ENCODE results near the gene NOA1. TPM values are rescaled to one million over a fixed set of nuclear protein-coding genes. Genes with fewer than 3 reads are reported as not detected.

Gene NOA1
- total RNA-seq, 1 experiment from 2014 or later = 23.2 TPM

GRCh38 chr4:56972809-56973208 is 4.6 kb downstream of the NOA1 start:
- POLR2A ChIA-PET = no interaction called here
- intact Hi-C loops (cut with micrococcal nuclease) = no loop called here
- Mint-ChIP-seq H3K9me3 (ENCODE audit: unreplicated experiment) (no peaks in the 10 kb centered on the region), H3K36me3 (ENCODE audit: insufficient read depth, unreplicated experiment) (peaks cover 81% of the 10 kb centered on the region), H3K27ac (ENCODE audit: low read depth, unreplicated experiment) (no peak overlapping the region), H3K27me3 (ENCODE audit: insufficient read depth, unreplicated experiment) (no peaks in the 10 kb centered on the region), H3K4me3 (ENCODE audit: unreplicated experiment) (no peak overlapping the region), H3K4me1 (ENCODE audit: insufficient read depth, unreplicated experiment) (peaks cover 6% of the 10 kb centered on the region)
- no peak for DNase-seq (ENCODE audit: unreplicated experiment)
- CTCF ChIA-PET = no interaction called here
- BruUV-seq (replicated peaks) = no TSS peak
- no peak for TF ChIP-seq CTCF (IDR thresholded peaks at IDR 0.05; ENCODE audit: unreplicated experiment)

GRCh38 chr4:56972389-56972788 is 5.0 kb downstream of the NOA1 start:
- no TSS peak for BruUV-seq (replicated peaks)
- no peaks in the 10 kb centered on the region for H3K27me3 Mint-ChIP-seq (ENCODE audit: insufficient read depth, unreplicated experiment)
- intact Hi-C loops (cut with micrococcal nuclease) = no loop called here
- H3K9me3 Mint-ChIP-seq (ENCODE audit: unreplicated experiment) = no peaks in the 10 kb centered on the region
- ChIA-PET CTCF (no interaction called here), POLR2A (no interaction called here)
- TF ChIP-seq CTCF (IDR thresholded peaks at IDR 0.05; ENCODE audit: unreplicated experiment) = no peak
- H3K4me3 Mint-ChIP-seq (ENCODE audit: unreplicated experiment) = no peak overlapping the region
- H3K4me1 Mint-ChIP-seq (ENCODE audit: insufficient read depth, unreplicated experiment) = peaks cover 6% of the 10 kb centered on the region
- no peak overlapping the region for H3K27ac Mint-ChIP-seq (ENCODE audit: low read depth, unreplicated experiment)
- peaks cover 81% of the 10 kb centered on the region for H3K36me3 Mint-ChIP-seq (ENCODE audit: insufficient read depth, unreplicated experiment)
- DNase-seq (ENCODE audit: unreplicated experiment) = no peak

DNA sequence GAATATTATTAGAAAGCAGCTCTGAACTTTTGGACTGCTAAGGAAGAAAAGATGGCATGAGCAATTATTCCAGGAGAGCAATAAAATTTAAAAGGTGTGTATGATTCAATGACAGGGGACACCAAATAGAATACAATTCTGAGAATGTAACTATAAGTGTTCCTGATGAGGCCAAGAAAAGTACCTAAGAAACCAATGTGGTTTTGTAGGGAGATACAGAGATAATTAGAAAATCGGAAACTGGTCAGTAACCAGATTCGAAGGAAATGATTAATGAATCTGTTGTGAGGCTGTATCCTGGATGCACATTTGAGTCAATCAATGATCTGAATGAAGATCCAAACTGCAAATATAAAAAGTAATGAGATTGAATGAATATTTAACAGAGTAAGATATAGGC is 6.0 kb downstream of the NOA1 start:
- Mint-ChIP-seq H3K4me3 (ENCODE audit: unreplicated experiment) (no peak overlapping the region), H3K27me3 (ENCODE audit: insufficient read depth, unreplicated experiment) (no peaks in the 10 kb centered on the region), H3K4me1 (ENCODE audit: insufficient read depth, unreplicated experiment) (peaks cover 6% of the 10 kb centered on the region), H3K36me3 (ENCODE audit: insufficient read depth, unreplicated experiment) (peaks cover 87% of the 10 kb centered on the region), H3K9me3 (ENCODE audit: unreplicated experiment) (no peaks in the 10 kb centered on the region), H3K27ac (ENCODE audit: low read depth, unreplicated experiment) (no peak overlapping the region)
- POLR2A ChIA-PET = no interaction called here
- no peak for DNase-seq (ENCODE audit: unreplicated experiment)
- no peak for TF ChIP-seq CTCF (IDR thresholded peaks at IDR 0.05; ENCODE audit: unreplicated experiment)
- BruUV-seq (replicated peaks) = no TSS peak
- intact Hi-C loops (cut with micrococcal nuclease) = no loop called here
- CTCF ChIA-PET = no interaction called here

- H3K9me3 Mint-ChIP-seq (ENCODE audit: unreplicated experiment) = no peaks in the 10 kb centered on the region
- no peak for TF ChIP-seq CTCF (IDR thresholded peaks at IDR 0.05; ENCODE audit: unreplicated experiment)
- ChIA-PET CTCF (interaction anchor here (0.7 to 1.7 kb wide), 5 partner anchors 12 to 43 kb away, joined by 3 to 5 read pairs (median 4); partner anchors contain the start of gene NOA1), POLR2A (interaction anchor here (1.1 to 5.3 kb wide), 3 partner anchors 17 to 52 kb away, joined by 3 to 29 read pairs (median 3); partner anchors contain the start of genes NOA1 and POLR2B)
- H3K4me3 Mint-ChIP-seq (ENCODE audit: unreplicated experiment) = no peak overlapping the region
- peaks cover 44% of the 10 kb centered on the region for H3K36me3 Mint-ChIP-seq (ENCODE audit: insufficient read depth, unreplicated experiment)
- H3K4me1 Mint-ChIP-seq (ENCODE audit: insufficient read depth, unreplicated experiment) = peaks cover 9% of the 10 kb centered on the region
- no TSS peak for BruUV-seq (replicated peaks)
- no peak overlapping the region for H3K27ac Mint-ChIP-seq (ENCODE audit: low read depth, unreplicated experiment)
- intact Hi-C loops (cut with micrococcal nuclease) = no loop called here
- DNase-seq (ENCODE audit: unreplicated experiment) = no peak
- H3K27me3 Mint-ChIP-seq (ENCODE audit: insufficient read depth, unreplicated experiment) = no peaks in the 10 kb centered on the region
These were observed 16.3 kb downstream of the NOA1 start for GRCh38 chr4:56961107-56961500.

Data from MCF 10A (cell line).